ENCODE data around the gene CIBAR2.

DNA sequence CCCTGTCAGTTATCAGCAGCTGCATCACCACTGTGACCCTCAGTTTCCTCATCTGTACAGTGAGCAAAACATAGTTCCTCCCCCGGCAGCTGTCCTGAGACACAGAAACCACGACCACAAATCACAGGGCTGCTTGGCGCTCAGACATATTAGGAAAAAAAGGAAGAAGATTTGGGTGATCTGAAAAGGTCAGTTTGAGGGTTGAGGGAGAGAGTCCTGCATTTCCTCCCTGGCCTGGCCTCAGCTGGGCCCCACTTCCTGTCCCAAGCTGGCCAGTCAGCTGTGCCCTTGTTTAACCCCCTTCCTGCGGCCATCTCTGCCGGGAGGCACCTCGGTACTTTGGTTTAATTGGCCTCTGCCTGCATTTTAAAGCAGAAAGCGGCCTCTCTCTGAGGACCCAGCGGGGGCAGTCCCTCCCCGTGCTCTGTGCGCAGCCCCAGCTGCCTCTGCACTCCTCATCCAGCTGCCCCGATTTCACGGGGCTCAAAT lies 24.0 kb upstream of the CIBAR2 start:
- TF ChIP-seq, protein P1, sequence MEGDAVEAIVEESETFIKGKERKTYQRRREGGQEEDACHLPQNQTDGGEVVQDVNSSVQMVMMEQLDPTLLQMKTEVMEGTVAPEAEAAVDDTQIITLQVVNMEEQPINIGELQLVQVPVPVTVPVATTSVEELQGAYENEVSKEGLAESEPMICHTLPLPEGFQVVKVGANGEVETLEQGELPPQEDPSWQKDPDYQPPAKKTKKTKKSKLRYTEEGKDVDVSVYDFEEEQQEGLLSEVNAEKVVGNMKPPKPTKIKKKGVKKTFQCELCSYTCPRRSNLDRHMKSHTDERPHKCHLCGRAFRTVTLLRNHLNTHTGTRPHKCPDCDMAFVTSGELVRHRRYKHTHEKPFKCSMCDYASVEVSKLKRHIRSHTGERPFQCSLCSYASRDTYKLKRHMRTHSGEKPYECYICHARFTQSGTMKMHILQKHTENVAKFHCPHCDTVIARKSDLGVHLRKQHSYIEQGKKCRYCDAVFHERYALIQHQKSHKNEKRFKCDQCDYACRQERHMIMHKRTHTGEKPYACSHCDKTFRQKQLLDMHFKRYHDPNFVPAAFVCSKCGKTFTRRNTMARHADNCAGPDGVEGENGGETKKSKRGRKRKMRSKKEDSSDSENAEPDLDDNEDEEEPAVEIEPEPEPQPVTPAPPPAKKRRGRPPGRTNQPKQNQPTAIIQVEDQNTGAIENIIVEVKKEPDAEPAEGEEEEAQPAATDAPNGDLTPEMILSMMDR (conservative IDR thresholded peaks at IDR 0.05 in 1 of 2, IDR thresholded peaks at IDR 0.05 in 1 of 2; ENCODE audit: low read depth in 1 of 2, low read length in 2 of 2) = no peak
- no peak for TF ChIP-seq EZH2 (IDR thresholded peaks at IDR 0.05; ENCODE audit: low read length, missing control alignments)

Data from fibroblast of lung (primary cell).